Esophagus muscularis mucosa (tissue), 4 donors: ENCODE results near the gene GRHL1. TPM values are rescaled to one million over a fixed set of nuclear protein-coding genes. Genes with fewer than 3 reads are reported as not detected.
"Not testable (repeated sequence)": the region's sequence is repeated elsewhere in the genome, so short reads cannot be mapped to it uniquely, and the experiment has no call there.

ENCODE experiments used
- DNase-seq: peaks from one replicate; pipeline ENCODE4 v3.0.0-alpha.2; 2017; ENCODE audit errors: extremely low spot score
- H3K27ac ChIP-seq, 4 donors: fragments of 200-600 bp; sonication (generic); replicated peaks in 1 of 4; 1 replicate in 3 of 4; 2 replicates in 1 of 4; pipeline ENCODE4 v1.5.1; 2016 to 2019; ENCODE audit warnings: mild to moderate bottlenecking in 1 of 4
- H3K27me3 ChIP-seq, 4 donors: fragments of 200-600 bp; sonication (generic); one replicate each; pipeline versions ENCODE4 v1.5.1 to v1.6.0; 2016 to 2019
- H3K36me3 ChIP-seq, 4 donors: fragments of 200-600 bp; sonication (generic); one replicate each; pipeline ENCODE4 v1.5.1; 2016 to 2019
- H3K4me1 ChIP-seq, 4 donors: fragments of 200-600 bp; sonication (generic); one replicate each; pipeline ENCODE4 v1.5.1; 2016 to 2019
- H3K4me3 ChIP-seq, 4 donors: fragments of 200-600 bp; sonication (generic); 1 replicate in 2 of 4; 2 replicates in 2 of 4; pipeline ENCODE4 v1.5.1; 2016 to 2019; ENCODE audit warnings: mild to moderate bottlenecking in 4 of 4, moderate library complexity in 1 of 4
- H3K9me3 ChIP-seq, 4 donors: fragments of 200-600 bp; sonication (generic); 1 replicate in 3 of 4; 2 replicates in 1 of 4; pipeline ENCODE4 v1.5.1; 2016 to 2019
- EP300 ChIP-seq: sonication (generic); formaldehyde crosslinking; IDR thresholded peaks from one replicate; pipeline ENCODE4 v1.6.1; 2017; ENCODE audit warnings: antibody characterized with exemption
- POLR2A ChIP-seq: fragments of 450-650 bp; IDR thresholded peaks from one replicate; pipeline ENCODE4 v1.6.1; 2017; ENCODE audit warnings: antibody characterized with exemption, moderate library complexity, mild to moderate bottlenecking, low read depth
- POLR2AphosphoS5 ChIP-seq, 2 donors: sonication (generic); formaldehyde crosslinking; IDR thresholded peaks; one replicate each; pipeline ENCODE4 v1.6.1; 2017; ENCODE audit warnings: antibody characterized with exemption in 2 of 2
- WGBS: methylation state at CpG from one replicate; pipeline ENCODE4 v1.1.5; 2018; 5-methylcytosine and 5-hydroxymethylcytosine counted together
- intact Hi-C: fragments of 100-400 bp; cut with DNase I; formaldehyde crosslinking; loops from one replicate; pipeline ENCODE4 v1.15.1; 2023
- total RNA-seq, 4 donors: library from RNA; depleted of rRNA; stranded (reverse); fragments of >200 nt; gene quantifications; one replicate each; pipeline versions ENCODE4 v1.1.0 to v1.2.1, GENCODE V29; 2016
- TF ChIP-seq, protein P1 (sequence below), 3 experiments: fragments of 200-600 bp in 2 of 3; fragments of 450-650 bp in 1 of 3; sonication (generic) in 2 of 3; IDR thresholded peaks; one replicate each; pipeline ENCODE4 v1.5.1; 2017 to 2019; ENCODE audit warnings: antibody characterized with exemption in 3 of 3, mild to moderate bottlenecking in 2 of 3, moderate library complexity in 1 of 3

The GRHL1 gene
- total RNA-seq, 4 donors from 2014 or later: 0.86 to 5.1 (median 2.6) TPM

DNA sequence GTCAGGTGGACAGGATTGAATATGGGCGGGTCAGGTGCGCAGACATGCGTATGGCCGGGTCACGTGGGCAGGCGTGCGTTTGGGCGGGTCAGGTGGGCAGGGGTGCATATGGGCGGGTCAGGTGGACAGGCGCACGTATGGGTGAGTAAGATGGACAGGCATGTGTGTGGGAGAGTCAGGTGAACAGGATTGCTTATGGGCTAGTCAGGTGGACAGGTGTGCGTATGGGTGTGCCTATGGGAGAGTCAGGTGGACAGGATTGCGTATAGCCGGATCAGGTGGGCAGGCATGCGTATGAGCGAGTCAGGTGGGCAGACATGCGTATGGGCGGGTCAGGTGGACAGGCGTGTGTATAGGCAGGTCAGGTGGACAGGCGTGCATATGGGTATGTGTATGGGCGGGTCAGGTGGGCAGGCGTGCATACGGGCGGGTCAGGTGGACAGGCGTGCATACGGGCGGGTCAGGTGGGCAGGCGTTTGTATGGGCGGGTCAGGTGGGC is 61.5 kb downstream of the GRHL1 start:
- Histone ChIP-seq H3K9me3 (peaks cover 0 to 13% (median 6%) of the 10 kb centered on the region in 4 donors), H3K27me3 (no peaks in the 10 kb centered on the region), H3K4me1 (peaks cover 22 to 28% (median 26%) of the 10 kb centered on the region in 4 donors), H3K27ac (no peak overlapping the region), H3K4me3 (no peak overlapping the region), H3K36me3 (no peaks in the 10 kb centered on the region)
- WGBS: 91% methylated on average over 29 of the region's 29 CpGs
- no peak for DNase-seq
- TF ChIP-seq POLR2AphosphoS5 (IDR thresholded peaks at IDR 0.05): no peak
- no peak for TF ChIP-seq POLR2A
- TF ChIP-seq, protein P1, sequence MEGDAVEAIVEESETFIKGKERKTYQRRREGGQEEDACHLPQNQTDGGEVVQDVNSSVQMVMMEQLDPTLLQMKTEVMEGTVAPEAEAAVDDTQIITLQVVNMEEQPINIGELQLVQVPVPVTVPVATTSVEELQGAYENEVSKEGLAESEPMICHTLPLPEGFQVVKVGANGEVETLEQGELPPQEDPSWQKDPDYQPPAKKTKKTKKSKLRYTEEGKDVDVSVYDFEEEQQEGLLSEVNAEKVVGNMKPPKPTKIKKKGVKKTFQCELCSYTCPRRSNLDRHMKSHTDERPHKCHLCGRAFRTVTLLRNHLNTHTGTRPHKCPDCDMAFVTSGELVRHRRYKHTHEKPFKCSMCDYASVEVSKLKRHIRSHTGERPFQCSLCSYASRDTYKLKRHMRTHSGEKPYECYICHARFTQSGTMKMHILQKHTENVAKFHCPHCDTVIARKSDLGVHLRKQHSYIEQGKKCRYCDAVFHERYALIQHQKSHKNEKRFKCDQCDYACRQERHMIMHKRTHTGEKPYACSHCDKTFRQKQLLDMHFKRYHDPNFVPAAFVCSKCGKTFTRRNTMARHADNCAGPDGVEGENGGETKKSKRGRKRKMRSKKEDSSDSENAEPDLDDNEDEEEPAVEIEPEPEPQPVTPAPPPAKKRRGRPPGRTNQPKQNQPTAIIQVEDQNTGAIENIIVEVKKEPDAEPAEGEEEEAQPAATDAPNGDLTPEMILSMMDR (IDR thresholded peaks at IDR 0.05): no peak
- TF ChIP-seq EP300: no peak
- intact Hi-C loops: no loop called here

DNA sequence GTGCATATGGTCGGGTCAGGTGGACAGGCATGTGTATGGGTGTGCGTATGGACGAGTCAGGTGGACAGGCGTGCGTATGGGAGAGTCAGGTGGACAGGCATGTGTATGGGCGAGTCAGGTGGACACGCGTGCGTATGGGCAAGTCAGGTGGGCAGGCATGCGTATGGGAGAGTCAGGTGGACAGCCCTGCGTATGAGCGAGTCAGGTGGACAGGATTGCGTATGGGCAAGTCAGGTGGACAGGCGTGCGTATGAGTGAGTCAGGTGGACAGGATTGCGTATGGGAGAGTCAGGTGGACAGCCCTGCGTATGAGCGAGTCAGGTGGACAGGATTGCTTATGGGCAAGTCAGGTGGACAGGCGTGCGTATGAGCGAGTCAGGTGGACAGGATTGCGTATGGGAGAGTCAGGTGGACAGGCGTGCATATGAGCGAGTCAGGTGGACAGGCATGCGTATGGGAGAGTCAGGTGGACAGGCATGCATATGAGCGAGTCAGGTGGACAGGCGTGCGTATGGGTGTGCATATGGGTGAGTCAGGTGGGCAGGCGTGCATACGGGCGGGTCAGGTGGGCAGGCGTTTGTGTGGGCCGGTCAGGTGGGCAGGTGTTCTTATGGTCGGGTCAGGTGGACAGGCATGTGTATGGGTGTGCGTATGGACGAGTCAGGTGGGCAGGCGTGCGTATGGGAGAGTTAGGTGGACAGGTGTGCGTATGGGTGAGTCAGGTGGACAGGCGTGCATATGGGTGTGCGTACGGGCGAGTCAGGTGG is 62.3 kb downstream of the GRHL1 start:
- DNase-seq, H3K27me3 ChIP-seq, H3K36me3 ChIP-seq, H3K4me3 ChIP-seq, H3K27ac ChIP-seq, intact Hi-C loops: not testable (repeated sequence)
- Histone ChIP-seq H3K9me3 (peaks cover 0 to 13% (median 6%) of the 10 kb centered on the region in 4 donors), H3K4me1 (peaks cover 19 to 23% (median 20%) of the 10 kb centered on the region in 4 donors)
- WGBS: 92% methylated on average over 43 of the region's 43 CpGs

DNA sequence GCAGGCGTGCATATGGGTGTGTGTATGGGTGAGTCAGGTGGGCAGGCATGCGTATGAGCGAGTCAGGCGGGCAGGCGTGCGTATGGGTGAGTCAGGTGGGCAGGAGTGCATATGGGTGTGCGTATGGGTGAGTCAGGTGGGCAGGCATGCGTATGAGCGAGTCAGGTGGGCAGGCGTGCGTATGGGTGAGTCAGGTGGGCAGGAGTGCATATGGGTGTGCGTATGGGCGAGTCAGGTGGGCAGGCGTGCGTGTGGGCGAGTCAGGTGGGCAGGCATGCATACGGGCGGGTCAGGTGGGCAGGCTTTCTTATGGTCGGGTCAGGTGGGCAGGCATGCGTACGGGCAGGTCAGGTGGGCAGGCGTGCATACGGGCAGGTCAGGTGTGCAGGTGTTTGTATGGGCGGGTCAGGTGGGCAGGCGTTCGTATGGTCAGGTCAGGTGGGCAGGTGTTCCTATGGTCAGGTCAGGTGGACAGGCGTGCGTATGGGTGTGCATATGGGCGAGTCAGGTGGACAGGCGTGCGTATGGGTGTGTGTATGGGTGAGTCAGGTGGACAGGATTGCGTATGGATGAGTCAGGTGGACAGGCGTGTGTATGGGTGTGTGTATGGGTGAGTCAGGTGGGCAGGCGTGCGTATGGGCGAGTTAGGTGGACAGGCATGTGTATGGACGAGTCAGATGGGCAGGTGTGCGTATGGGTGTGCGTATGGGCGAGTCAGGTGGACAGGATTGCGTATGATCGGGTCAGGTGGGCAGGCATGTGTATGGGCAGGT is 63.1 kb downstream of the GRHL1 start:
- Histone ChIP-seq H3K4me1 (peaks cover 12 to 18% (median 13%) of the 10 kb centered on the region in 4 donors), H3K4me3 (no peak overlapping the region), H3K9me3 (peaks cover 0 to 13% (median 6%) of the 10 kb centered on the region in 4 donors), H3K27ac (no peak overlapping the region), H3K27me3 (no peaks in the 10 kb centered on the region), H3K36me3 (no peaks in the 10 kb centered on the region)
- DNase-seq: no peak
- 93% methylated on average over 42 of the region's 42 CpGs for WGBS
- TF ChIP-seq POLR2A: no peak
- TF ChIP-seq, protein P1 (IDR thresholded peaks at IDR 0.05): no peak
- no peak for TF ChIP-seq POLR2AphosphoS5 (IDR thresholded peaks at IDR 0.05)
- no peak for TF ChIP-seq EP300
- intact Hi-C loops: no loop called here

DNA sequence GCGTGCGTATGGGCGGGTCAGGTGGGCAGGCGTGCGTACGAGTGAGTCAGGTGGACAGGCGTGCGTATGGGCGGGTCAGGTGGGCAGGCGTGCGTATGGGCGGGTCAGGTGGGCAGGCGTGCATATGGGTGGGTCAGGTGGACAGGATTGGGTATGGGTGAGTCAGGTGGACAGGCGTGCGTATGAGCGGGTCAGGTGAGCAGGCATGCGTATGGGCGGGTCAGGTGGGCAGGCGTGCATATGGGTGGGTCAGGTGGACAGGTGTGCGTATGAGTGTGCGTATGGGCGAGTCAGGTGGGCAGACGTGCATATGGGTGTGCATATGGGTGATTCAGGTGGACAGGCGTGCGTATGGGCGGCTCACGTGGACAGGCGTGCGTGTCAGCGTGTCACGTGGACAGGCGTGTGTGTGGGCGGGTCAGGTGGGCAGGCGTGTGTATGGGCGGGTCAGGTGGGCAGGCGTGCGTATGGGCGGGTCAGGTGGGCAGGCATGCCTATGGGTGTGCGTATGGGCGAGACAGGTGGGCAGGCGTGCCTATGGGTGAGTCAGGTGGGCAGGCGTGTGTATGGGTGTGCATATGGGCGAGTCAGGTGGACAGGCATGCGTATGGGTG is 64.0 kb downstream of the GRHL1 start:
- H3K27ac ChIP-seq, H3K4me3 ChIP-seq, H3K36me3 ChIP-seq, intact Hi-C loops, H3K27me3 ChIP-seq, H3K4me1 ChIP-seq, DNase-seq: not testable (repeated sequence)
- 93% methylated on average over 42 of the region's 44 CpGs for WGBS
- peaks cover 0 to 13% (median 6%) of the 10 kb centered on the region in 4 donors for H3K9me3 ChIP-seq

DNA sequence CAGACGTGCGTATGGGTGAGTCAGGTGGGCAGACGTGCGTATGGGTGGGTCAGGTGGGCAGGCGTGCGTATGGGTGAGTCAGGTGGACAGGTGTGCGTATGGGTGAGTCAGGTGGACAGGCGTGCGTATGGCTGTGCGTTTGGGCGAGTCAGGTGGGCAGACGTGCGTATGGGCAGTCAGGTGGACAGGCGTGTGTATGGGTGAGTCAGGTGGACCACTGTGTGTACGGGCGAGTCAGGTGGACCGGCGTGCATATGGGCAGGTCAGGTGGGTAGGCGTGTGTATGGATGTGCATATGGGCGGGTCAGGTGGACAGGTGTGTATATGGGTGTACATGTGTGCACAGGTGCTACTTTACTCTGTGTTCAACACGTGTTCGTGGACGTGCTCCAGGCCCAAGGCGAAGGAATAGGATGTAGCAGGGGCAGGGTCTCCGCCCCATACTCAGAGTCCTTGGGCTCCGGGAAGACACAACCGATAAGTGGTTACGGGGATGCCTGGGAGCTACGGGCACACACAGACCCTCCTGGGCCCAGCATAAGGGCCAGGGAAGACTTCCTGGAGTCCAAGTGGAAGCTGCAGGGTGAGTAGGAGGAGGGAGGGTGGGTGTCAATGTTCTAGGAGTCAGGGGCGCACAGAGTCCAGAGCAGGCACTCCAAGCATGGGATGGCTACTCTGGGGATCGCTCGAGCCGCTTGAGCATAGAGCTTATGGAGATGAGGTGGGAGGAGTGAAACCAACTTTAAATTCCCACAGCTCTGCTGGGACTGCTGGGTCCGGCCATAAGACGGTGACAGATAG is 64.7 kb downstream of the GRHL1 start:
- peaks cover 0 to 13% (median 6%) of the 10 kb centered on the region in 4 donors for H3K9me3 ChIP-seq
- WGBS: 91% methylated on average over 35 of the region's 35 CpGs
- H3K27ac ChIP-seq: no peak overlapping the region
- H3K27me3 ChIP-seq: no peaks in the 10 kb centered on the region
- TF ChIP-seq POLR2AphosphoS5 (IDR thresholded peaks at IDR 0.05) (no peak), POLR2A (no peak), EP300 (no peak)
- TF ChIP-seq, protein P1 (IDR thresholded peaks at IDR 0.05): no peak
- intact Hi-C loops: no loop called here
- no peak overlapping the region for H3K4me3 ChIP-seq
- peaks cover 0 to 7% (median 0%) of the 10 kb centered on the region in 4 donors for H3K4me1 ChIP-seq
- H3K36me3 ChIP-seq: no peaks in the 10 kb centered on the region
- no peak for DNase-seq
